Uterus (tissue), 2 donors: ENCODE measurements around the gene CCSER1.

Experiments
- POLR2A ChIP-seq, 2 donors: fragments of 450-650 bp; IDR thresholded peaks; one replicate each; pipeline ENCODE4 v1.6.1; 2016; ENCODE audit warnings: antibody characterized with exemption in 2 of 2, mild to moderate bottlenecking in 1 of 2, moderate library complexity in 1 of 2
- TF ChIP-seq, protein P1 (sequence below), 4 experiments: fragments of 200-600 bp in 2 of 4; fragments of 450-650 bp in 2 of 4; sonication (generic) in 2 of 4; IDR thresholded peaks; one replicate each; pipeline ENCODE4 v1.5.1; 2016 to 2019; ENCODE audit warnings: antibody characterized with exemption in 4 of 4, mild to moderate bottlenecking in 2 of 4, moderate library complexity in 1 of 4

DNA sequence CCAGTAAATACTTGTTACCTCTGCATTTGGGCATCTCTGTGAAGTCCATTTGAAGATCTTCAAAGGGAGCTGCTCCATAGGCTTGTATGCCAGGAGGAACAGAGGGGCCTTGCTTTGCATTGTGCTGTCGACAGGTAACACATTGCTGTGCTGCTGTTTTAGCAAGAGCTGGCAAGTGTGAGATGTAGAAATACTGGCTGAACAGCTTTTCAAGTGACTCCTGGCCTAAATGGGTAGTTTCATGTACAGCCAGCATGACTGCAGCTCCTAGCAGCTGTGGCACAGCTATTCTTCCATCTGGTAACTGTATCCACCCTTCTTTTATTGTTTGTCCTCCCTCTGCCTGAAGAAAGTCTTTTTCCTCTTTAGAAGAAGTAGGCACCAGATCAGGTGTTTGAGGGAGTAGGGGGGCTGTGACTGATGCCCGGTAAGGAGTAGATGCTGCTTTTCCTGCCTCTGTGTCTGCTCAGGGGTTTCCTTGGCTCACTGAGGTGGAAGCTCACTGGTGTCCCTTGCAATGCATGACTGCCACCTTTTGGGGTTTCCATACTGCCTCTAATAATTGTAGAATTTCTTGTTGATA is 965.3 kb downstream of the CCSER1 start:
- TF ChIP-seq, protein P1, sequence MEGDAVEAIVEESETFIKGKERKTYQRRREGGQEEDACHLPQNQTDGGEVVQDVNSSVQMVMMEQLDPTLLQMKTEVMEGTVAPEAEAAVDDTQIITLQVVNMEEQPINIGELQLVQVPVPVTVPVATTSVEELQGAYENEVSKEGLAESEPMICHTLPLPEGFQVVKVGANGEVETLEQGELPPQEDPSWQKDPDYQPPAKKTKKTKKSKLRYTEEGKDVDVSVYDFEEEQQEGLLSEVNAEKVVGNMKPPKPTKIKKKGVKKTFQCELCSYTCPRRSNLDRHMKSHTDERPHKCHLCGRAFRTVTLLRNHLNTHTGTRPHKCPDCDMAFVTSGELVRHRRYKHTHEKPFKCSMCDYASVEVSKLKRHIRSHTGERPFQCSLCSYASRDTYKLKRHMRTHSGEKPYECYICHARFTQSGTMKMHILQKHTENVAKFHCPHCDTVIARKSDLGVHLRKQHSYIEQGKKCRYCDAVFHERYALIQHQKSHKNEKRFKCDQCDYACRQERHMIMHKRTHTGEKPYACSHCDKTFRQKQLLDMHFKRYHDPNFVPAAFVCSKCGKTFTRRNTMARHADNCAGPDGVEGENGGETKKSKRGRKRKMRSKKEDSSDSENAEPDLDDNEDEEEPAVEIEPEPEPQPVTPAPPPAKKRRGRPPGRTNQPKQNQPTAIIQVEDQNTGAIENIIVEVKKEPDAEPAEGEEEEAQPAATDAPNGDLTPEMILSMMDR (IDR thresholded peaks at IDR 0.05), result no peak
- no peak for TF ChIP-seq POLR2A (IDR thresholded peaks at IDR 0.05)
